Measurements from ENCODE around the gene CDK2. TPM values are rescaled to one million over a fixed set of nuclear protein-coding genes. Genes with fewer than 3 reads are reported as not detected.

CDK2 gene
- polyA plus RNA-seq, 1 of the 3 experiments (the other 2 are of a cell fraction): 43.3 TPM

- POLR2A ChIA-PET: no interaction called here
- no peaks in the 10 kb centered on the region for H3K9me2 ChIP-seq
- DNase-seq: no peak
- H3K4me1 ChIP-seq (ENCODE audit: control insufficient read depth in 1 of 2, insufficient read depth in 2 of 2, low read depth in 1 of 2, low read length in 1 of 2): no peaks in the 10 kb centered on the region
- no peaks in the 10 kb centered on the region for H3K79me2 ChIP-seq (ENCODE audit: insufficient read depth)
- no peak overlapping the region for H3K9ac ChIP-seq
- no peaks in the 10 kb centered on the region for H3K27me3 ChIP-seq (ENCODE audit: insufficient read depth)
- H3K27ac ChIP-seq (ENCODE audit: low read depth in 2 of 2, low read length in 1 of 2): no peak overlapping the region
- no peak overlapping the region for H3K4me3 ChIP-seq (ENCODE audit: low read depth in 2 of 2, low read length in 1 of 2)
- 67% methylated on average over 2 of the region's 2 CpGs for WGBS (ENCODE audit: low lambda C conversion rate)
- no peaks in the 10 kb centered on the region for H3K9me3 ChIP-seq
- H3K4me2 ChIP-seq: no peak overlapping the region
- H3K36me3 ChIP-seq (replicated peaks in 1 of 2; ENCODE audit: control insufficient read depth in 1 of 2, insufficient read depth in 2 of 2, low read length in 1 of 2): no peaks in the 10 kb centered on the region
- H4K20me1 ChIP-seq (ENCODE audit: insufficient read depth): no peaks in the 10 kb centered on the region
- TF ChIP-seq IRF3 (IDR thresholded peaks at IDR 0.05; ENCODE audit: low read depth, low read length): no peak
- TF ChIP-seq YY1 (IDR thresholded peaks at IDR 0.05; ENCODE audit: low read depth): no peak
- no peak for TF ChIP-seq FOXM1 (IDR thresholded peaks at IDR 0.05; ENCODE audit: low read depth)
- TF ChIP-seq USF1 (IDR thresholded peaks at IDR 0.05; ENCODE audit: borderline replicate concordance, low read depth): no peak
- no peak for TF ChIP-seq TEAD4 (IDR thresholded peaks at IDR 0.05; ENCODE audit: borderline replicate concordance, insufficient read depth)
- TF ChIP-seq CHD2 (IDR thresholded peaks at IDR 0.05; ENCODE audit: low read length, partially characterized antibody): no peak
- no peak for TF ChIP-seq ELF1 (IDR thresholded peaks at IDR 0.05)
- no peak for TF ChIP-seq SIN3A (IDR thresholded peaks at IDR 0.05; ENCODE audit: borderline replicate concordance, low read depth, low read length)
- TF ChIP-seq FOXJ3 (CRISPR knock-in tag; IDR thresholded peaks at IDR 0.05): no peak
- H2AFZ ChIP-seq (ENCODE audit: low read depth): no peak overlapping the region
- no peaks in the 10 kb centered on the region for H3F3A ChIP-seq (replicated peaks; ENCODE audit: insufficient read depth)
- CTCF ChIA-PET: interaction anchor here (1.2 to 5.9 kb wide), 4 partner anchors 9 to 18 kb away, joined by 3 to 30 read pairs (median 7); partner anchors contain the start of gene SUOX
Observed at GRCh38 chr12:56014205-56014604, 47.6 kb downstream of the CDK2 start.

- H2AFZ ChIP-seq (ENCODE audit: low read depth): no peak overlapping the region
- H4K20me1 ChIP-seq (ENCODE audit: insufficient read depth): no peaks in the 10 kb centered on the region
- no peak overlapping the region for H3K4me2 ChIP-seq
- no peaks in the 10 kb centered on the region for H3K27me3 ChIP-seq (ENCODE audit: insufficient read depth)
- H3K9ac ChIP-seq: no peak overlapping the region
- H3K4me1 ChIP-seq (ENCODE audit: control insufficient read depth in 1 of 2, insufficient read depth in 2 of 2, low read depth in 1 of 2, low read length in 1 of 2): peaks cover 0 to 20% of the 10 kb centered on the region in 2 experiments; a peak in 2 of 4 replicates
- no peaks in the 10 kb centered on the region for H3K9me2 ChIP-seq
- no peak overlapping the region for H3K4me3 ChIP-seq (ENCODE audit: low read depth in 2 of 2, low read length in 1 of 2)
- 94% methylated on average over 4 of the region's 4 CpGs for WGBS (ENCODE audit: low lambda C conversion rate)
- H3K9me3 ChIP-seq: no peaks in the 10 kb centered on the region
- H3K36me3 ChIP-seq (replicated peaks in 1 of 2; ENCODE audit: control insufficient read depth in 1 of 2, insufficient read depth in 2 of 2, low read length in 1 of 2): no peaks in the 10 kb centered on the region
- no peaks in the 10 kb centered on the region for H3F3A ChIP-seq (replicated peaks; ENCODE audit: insufficient read depth)
- POLR2A ChIA-PET: no interaction called here
- no peak for TF ChIP-seq MXI1 (IDR thresholded peaks at IDR 0.05; ENCODE audit: low read depth, low read length)
- no peak for TF ChIP-seq MEF2A (IDR thresholded peaks at IDR 0.05; ENCODE audit: borderline replicate concordance, low read depth)
- no peak for TF ChIP-seq FOXM1 (IDR thresholded peaks at IDR 0.05; ENCODE audit: low read depth)
- TF ChIP-seq RXRA (IDR thresholded peaks at IDR 0.05; ENCODE audit: borderline replicate concordance, low read depth): no peak
- no peak for TF ChIP-seq GATA2 (CRISPR knock-in tag; IDR thresholded peaks at IDR 0.05)
- TF ChIP-seq POLR2AphosphoS5 (IDR thresholded peaks at IDR 0.05; ENCODE audit: low read depth, low read length): no peak
- H3K27ac ChIP-seq (ENCODE audit: low read depth in 2 of 2, low read length in 1 of 2): no peak overlapping the region
- DNase-seq: no peak
- H3K79me2 ChIP-seq (ENCODE audit: insufficient read depth): no peaks in the 10 kb centered on the region
- CTCF ChIA-PET: interaction anchor here (1.0 to 5.9 kb wide), 2 partner anchors 21 to 30 kb away, joined by 3 to 30 read pairs; partner anchors contain the start of gene SUOX
Observed at GRCh38 chr12:56017181-56017580, 50.6 kb downstream of the CDK2 start.
